Mammary epithelial cell (primary cell): ENCODE results near the gene IMMP2L.

Experiments used
- CTCF ChIP-seq, 2 donors: IDR thresholded peaks in 1 of 2; conservative IDR thresholded peaks in 1 of 2; 2 replicates each; pipeline ENCODE4 v1.5.1; 2011 to 2012; ENCODE audit warnings: inconsistent platforms in 2 of 2, low read length in 2 of 2, mild to moderate bottlenecking in 2 of 2, control low read depth in 1 of 2, low read depth in 1 of 2; ENCODE audit not compliant: insufficient read depth in 1 of 2; ENCODE audit errors: extremely low read depth in 1 of 2
- EZH2 ChIP-seq: IDR thresholded peaks from 2 replicates; pipeline ENCODE4 v1.6.1; 2012; ENCODE audit warnings: low read length, inconsistent platforms, borderline replicate concordance

- no peak for TF ChIP-seq CTCF (conservative IDR thresholded peaks at IDR 0.05 in 1 of 2, IDR thresholded peaks at IDR 0.05 in 1 of 2; ENCODE audit: extremely low read depth in 1 of 2, insufficient read depth in 1 of 2, low read depth in 1 of 2, low read length in 2 of 2)
- no peak for TF ChIP-seq EZH2
Observed at GRCh38 chr7:110863258-110863657, 699.0 kb downstream of the IMMP2L start.
